HFFc6 (cell line): ENCODE data around the gene CBX1. TPM values are rescaled to one million over a fixed set of nuclear protein-coding genes. Genes with fewer than 3 reads are reported as not detected.

Experiments used
- DNase-seq: peaks from one replicate; pipeline ENCODE4 v3.0.0-alpha.2; 2018
- H3K27ac Mint-ChIP-seq: 2 replicates; pipeline ENCODE4 v1.8.0; 2020; ENCODE audit warnings: mild to moderate bottlenecking, mixed read lengths
- H3K27me3 Mint-ChIP-seq: 2 replicates; pipeline ENCODE4 v1.8.0; 2021; ENCODE audit warnings: mild to moderate bottlenecking, moderate library complexity, mixed read lengths; ENCODE audit not compliant: insufficient read depth
- H3K36me3 Mint-ChIP-seq: 2 replicates; pipeline ENCODE4 v1.8.0; 2021; ENCODE audit warnings: low read depth, mixed read lengths
- H3K4me1 Mint-ChIP-seq: 2 replicates; pipeline ENCODE4 v1.8.0; 2020; ENCODE audit warnings: low read depth, mixed read lengths
- H3K4me3 Mint-ChIP-seq: 2 replicates; pipeline ENCODE4 v1.8.0; 2020; ENCODE audit warnings: mild to moderate bottlenecking, moderate library complexity, mixed read lengths
- H3K9me3 Mint-ChIP-seq: 2 replicates; pipeline ENCODE4 v1.8.0; 2020; ENCODE audit warnings: mild to moderate bottlenecking, mixed read lengths
- CTCF ChIP-seq: fragments of 200-600 bp; sonication (generic); IDR thresholded peaks from 2 replicates; pipeline ENCODE4 v1.5.0; 2021; ENCODE audit warnings: antibody characterized with exemption, mild to moderate bottlenecking
- total RNA-seq, 6 experiments: library from RNA; stranded (reverse); fragmentation: NEBNext Ultra II Directional; extraction: Animal tissue kit (Norgen Biotek cat#: 25700); gene quantifications; 2 replicates in 1 of 6; 3 replicates in 5 of 6; pipeline ENCODE4 v1.2.3, GENCODE V29; 2021

Gene CBX1
- total RNA-seq, 6 experiments from 2014 or later: 62.2 to 82.1 (median 74.0) TPM

GRCh38 chr17:48148029-48148770 lies 46.9 kb upstream of the CBX1 start:
- Mint-ChIP-seq H3K27ac (no peak overlapping the region), H3K9me3 (no peaks in the 10 kb centered on the region), H3K36me3 (no peaks in the 10 kb centered on the region), H3K4me3 (no peak overlapping the region), H3K4me1 (no peaks in the 10 kb centered on the region), H3K27me3 (peaks cover 51% of the 10 kb centered on the region)
- no peak for TF ChIP-seq CTCF
- DNase-seq: no peak

- DNase-seq: no peak
- no peaks in the 10 kb centered on the region for H3K9me3 Mint-ChIP-seq
- H3K27ac Mint-ChIP-seq: no peak overlapping the region
- no peak overlapping the region for H3K4me3 Mint-ChIP-seq
- TF ChIP-seq CTCF: no peak
- peaks cover 60% of the 10 kb centered on the region for H3K27me3 Mint-ChIP-seq
- H3K4me1 Mint-ChIP-seq: no peaks in the 10 kb centered on the region; the same call in 1 of the 2 replicates
- no peaks in the 10 kb centered on the region for H3K36me3 Mint-ChIP-seq
Measured at GRCh38 chr17:48144976-48145798, 43.9 kb upstream of the CBX1 start.

DNA sequence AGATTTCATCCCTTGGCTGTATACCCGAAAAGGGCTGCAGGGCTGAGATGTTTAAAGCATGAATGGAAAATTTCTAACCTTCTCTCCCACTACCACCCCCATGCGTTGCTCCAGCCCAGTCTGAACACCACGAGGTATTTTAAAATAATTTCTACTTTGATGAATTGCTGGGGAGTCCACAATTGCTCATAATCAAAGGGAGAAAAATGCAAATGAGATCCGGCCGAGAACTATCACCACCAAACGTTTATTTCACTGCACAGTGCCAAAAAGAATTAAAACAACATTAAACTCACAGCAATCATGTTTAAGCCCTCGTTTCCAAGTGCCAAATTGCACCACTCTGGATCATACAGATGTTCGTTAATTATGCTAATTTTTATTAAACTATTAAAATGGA lies 43.0 kb upstream of the CBX1 start:
- no peak for TF ChIP-seq CTCF
- Mint-ChIP-seq H3K4me3 (no peak overlapping the region), H3K27me3 (peaks cover 61% of the 10 kb centered on the region), H3K9me3 (no peaks in the 10 kb centered on the region), H3K27ac (no peak overlapping the region), H3K4me1 (no peaks in the 10 kb centered on the region; the same call in 1 of the 2 replicates), H3K36me3 (no peaks in the 10 kb centered on the region)
- DNase-seq: no peak

GRCh38 chr17:48143629-48144028 lies 42.4 kb upstream of the CBX1 start:
- Mint-ChIP-seq H3K36me3 (no peaks in the 10 kb centered on the region), H3K27me3 (peaks cover 56% of the 10 kb centered on the region), H3K27ac (no peak overlapping the region), H3K4me1 (no peaks in the 10 kb centered on the region; the same call in 1 of the 2 replicates), H3K9me3 (no peaks in the 10 kb centered on the region), H3K4me3 (no peak overlapping the region)
- TF ChIP-seq CTCF: no peak
- DNase-seq: no peak

- no peaks in the 10 kb centered on the region; the same call in 1 of the 2 replicates for H3K4me1 Mint-ChIP-seq
- H3K4me3 Mint-ChIP-seq: no peak overlapping the region
- peaks cover 41% of the 10 kb centered on the region for H3K27me3 Mint-ChIP-seq
- no peaks in the 10 kb centered on the region for H3K36me3 Mint-ChIP-seq
- TF ChIP-seq CTCF: no peak
- DNase-seq: no peak
- no peak overlapping the region for H3K27ac Mint-ChIP-seq
- H3K9me3 Mint-ChIP-seq: no peaks in the 10 kb centered on the region
Measured at GRCh38 chr17:48139944-48140343, 38.7 kb upstream of the CBX1 start.
